HG03439 (cell line): ENCODE measurements around the gene RASL11A.
"Not testable (repeated sequence)": the region's sequence is repeated elsewhere in the genome, so short reads cannot be mapped to it uniquely, and the experiment has no call there.

Experiments
- ATAC-seq: cut with Tn5 transposase; IDR thresholded peaks from one replicate; pipeline ENCODE4 v1.9.1; 2021; ENCODE audit warnings: mild to moderate bottlenecking, moderate library complexity; ENCODE audit not compliant: unreplicated experiment

The RASL11A gene

DNA sequence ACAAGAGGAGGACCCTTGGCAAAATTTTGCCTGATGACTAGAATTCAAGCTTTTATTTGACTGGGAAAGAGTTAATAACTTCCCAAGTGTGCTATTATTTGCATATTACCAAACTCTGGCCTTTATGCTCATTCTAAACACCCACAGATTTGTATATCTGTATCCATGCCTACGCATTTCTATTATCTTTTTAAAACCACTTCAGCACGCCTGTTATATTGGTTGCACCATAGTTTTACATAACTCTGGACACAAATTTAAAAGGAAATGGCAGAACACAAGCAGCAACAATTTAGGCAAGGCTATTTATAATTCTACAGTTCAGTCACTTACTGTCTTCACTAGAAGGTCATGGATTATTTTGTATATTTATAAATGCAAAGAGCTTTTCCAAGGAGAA is 3.7 kb upstream of the RASL11A start:
- ATAC-seq, result no peak

DNA sequence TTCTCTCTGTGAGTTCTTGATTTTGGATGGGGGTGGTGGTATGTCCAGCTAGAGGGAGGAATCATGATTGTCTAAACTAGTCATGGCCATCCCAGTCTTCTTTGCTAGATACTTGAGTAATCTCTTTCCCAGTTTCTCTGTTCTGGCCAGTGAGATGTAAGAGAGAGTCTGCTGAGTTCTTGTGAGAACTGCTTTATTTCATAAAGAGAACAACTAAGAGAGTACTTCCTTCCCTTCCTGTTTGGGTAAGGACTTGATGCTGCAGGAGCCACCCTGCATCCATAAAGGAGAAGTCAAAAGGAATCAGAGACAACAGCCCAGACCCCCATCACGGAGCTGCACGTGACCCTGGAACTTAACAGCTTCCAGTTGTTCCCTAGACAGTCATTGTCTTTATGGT is 3.0 kb upstream of the RASL11A start:
- ATAC-seq, result no peak

DNA sequence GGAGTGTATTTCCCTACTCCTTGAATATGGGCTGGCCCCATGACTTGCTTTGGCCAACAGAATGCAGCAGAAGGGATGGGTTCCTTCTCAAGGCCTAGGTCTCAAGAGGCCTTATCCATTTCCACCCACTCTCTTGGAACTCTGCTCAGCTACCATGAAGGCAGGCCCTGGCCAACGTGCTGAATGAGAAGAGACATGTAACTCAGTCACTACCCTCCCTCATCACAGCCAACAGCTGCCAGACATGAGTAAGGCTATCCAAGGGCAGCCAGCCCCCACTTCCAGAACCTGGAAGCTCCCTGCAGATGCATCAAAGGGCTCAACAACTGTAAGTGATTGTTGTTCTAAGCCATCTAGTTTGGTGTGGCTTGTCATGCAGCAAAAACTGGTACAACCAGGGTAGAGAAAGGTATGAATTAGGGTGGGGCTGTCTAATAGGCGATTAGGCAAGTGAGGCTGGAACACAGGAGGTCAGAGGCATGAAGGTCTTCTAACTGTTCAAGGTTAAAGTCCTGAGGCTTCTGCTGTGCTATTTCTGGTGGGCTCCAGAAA is 1.4 kb upstream of the RASL11A start:
- no peak for ATAC-seq

DNA sequence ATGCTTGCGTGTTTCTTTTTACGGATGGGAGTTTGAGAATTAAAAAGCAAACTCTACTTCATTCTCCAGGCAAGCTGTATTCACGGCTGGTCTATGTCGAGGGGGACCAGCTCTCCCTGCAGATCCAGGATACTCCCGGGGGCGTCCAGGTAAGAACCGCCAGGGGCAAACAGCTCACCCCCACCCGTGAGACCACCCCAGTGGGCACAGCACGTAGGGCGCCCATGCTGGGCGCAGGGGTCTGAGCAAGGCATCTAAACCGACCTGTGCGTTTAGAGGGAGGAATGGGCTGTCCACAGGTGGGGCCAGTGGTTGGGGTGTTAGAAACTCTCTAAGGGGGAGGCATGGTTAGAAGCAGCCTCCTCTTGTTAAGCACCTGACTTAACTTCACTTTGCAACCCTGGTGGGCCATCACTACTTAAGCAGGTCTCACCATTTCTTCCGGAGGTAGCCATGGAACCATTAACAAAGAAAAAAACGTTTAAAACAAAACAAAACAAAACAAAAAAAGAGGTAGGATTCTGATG is 1.0 kb downstream of the RASL11A start:
- no peak for ATAC-seq

DNA sequence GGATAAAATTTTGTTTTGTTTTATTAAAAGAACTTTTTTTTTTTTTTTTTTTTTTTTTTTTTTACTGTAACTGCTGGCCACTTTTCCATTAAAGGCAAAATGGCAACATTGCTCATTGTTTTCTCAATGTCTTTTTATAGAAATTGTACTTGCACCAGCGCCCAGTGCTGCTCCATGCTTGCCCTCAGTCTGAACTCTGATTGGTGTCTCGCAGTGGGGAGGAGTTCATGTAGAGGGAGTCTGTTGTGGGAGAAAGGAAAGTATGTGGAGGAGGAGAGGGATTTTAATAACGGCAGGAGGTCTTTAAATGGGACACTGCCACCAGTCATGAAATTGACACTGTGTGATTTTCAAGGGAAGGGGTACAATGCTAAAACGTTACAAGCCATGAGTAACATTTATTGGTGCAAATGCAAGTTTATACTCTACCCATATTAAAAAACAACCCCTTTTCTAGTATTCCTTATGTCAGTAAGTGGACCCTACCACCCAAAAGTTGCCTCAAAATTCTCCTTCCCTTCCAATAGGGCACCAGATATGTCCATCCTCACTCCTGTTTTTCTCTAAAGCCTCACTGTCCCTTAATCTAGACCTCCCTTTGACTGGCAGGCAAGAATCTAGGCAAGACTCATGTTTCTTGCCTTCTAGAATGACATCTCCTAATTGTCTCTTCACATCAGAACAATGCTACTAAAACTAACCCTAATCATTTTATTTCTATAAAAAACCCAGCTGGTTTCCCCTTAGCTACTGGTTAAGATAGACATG is 3.2 kb downstream of the RASL11A start:
- ATAC-seq, result no peak

DNA sequence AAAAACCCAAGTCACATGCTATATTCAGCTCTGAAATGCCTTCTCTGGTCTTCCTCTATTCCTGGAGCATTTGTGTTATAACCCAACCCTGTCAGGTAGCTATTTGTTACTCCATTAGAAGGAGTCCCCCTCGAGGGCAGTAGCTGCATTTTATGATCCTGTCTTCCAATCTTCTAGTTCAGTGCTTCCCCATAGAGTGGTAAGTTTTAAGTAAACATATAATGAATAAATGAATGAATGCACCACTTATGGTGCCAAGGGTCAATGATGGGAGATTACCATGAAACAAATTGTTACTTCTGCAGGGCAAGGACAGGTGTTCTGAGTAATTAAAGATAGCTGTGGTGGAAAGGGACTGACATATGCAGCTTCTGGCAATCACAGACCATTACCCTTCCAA is 4.0 kb downstream of the RASL11A start:
- ATAC-seq, result no peak

DNA sequence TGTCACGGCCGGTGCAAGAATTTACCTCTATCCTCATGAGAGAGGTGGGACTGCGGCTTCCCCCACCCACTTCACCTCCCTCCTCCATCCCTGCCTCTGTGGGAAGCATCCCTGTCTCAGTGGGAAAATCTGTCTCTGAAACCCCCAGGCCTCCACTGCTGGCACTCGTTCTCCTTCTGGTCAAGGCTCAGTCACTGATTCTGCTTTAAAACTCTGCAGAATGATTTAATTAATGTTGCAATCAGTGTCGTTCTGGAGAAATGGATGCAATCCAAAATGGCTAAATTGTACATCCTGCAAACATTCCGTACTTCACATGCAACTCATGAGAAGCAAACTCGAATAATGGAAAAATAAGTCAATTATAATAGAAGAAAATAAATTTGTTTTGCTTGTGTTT is 5.6 kb downstream of the RASL11A start:
- no peak for ATAC-seq

DNA sequence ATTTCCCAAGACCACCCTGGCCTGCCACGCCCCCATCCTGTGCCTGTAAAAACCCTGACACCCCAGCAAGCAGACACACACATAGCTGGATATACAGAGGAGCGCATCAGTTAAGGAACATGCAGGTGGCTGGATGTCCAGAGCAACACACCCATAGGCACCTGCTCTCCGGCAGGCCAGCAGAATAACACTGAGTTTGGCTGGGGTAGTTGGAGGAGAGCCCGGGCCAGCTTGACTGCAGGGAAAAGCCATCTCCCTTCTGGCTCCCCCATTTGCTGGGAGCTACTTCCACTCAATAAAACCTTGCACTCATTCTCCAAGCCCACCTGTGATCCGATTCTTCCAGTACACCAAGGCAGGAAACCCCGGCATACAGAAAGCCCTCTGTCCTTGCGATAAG is 8.9 kb downstream of the RASL11A start:
- ATAC-seq, result no peak

DNA sequence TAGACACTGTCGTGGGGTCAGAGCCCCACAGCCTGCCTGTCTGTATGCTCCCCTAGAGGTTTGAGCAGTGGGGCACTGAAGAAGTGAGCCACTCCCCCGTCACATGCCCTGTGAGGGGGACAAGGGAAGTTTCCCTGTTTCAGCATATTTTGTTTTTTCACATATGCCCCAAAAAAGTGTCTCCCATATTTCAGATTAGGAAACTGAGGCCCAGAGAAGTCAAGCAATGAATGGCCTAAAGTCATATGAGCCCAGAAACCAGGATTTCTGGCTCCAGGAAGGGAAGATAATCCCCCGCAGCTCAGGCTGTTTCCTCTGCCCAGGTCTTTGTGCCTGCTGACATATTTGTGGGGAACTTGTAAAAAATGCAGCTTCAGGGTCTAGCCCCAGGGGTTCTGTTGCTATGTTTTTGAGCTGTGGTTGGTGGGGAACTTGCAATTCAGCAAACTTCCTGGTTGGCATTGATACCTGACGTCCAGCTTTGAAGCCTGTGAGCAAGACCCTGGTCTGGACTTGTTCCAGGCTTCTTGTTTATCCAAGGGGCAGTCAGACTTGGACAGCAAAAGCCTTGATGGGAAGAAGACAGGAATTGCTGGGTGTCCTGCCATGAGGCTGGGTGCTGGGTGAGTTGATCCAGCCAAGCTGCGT is 9.5 kb downstream of the RASL11A start:
- no peak for ATAC-seq

DNA sequence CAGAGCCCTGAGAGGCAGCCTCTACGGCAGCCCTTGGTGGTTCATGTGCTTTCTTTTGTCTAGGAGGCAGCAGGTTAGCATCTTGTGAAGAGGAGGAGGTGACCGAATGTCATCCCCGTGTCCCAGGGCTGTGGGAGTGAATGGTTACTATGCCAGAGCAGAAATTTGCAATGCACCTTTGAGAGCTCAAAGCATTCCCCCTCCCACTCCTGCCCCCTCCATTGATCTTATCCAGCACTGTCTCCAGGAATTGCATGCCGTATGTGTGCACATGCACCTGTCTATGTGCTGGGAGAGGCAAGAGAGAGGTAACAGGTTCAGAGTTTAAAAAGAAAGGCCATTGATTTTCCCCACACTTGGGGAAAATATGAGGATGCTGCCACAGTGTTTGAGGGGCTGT is 10.2 kb downstream of the RASL11A start:
- ATAC-seq, result no peak

DNA sequence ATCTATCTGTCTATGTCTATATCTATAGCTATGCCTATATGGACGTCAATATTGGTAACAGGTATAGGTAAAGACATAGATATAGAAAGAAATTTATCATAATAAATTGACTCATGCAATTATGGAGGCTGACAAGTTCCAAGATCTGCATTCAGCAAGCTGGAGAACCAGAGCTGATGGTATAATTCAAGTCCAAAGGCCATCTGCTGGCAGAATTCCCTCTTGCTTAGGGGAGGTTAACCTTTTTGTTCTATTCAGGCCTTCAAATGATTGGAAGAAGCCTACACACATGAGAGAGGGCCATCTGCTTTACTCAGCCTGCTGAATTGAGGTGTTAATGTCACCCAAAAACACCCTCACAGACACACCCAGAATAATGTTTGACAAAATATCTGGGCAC is 10.8 kb downstream of the RASL11A start:
- no peak for ATAC-seq

DNA sequence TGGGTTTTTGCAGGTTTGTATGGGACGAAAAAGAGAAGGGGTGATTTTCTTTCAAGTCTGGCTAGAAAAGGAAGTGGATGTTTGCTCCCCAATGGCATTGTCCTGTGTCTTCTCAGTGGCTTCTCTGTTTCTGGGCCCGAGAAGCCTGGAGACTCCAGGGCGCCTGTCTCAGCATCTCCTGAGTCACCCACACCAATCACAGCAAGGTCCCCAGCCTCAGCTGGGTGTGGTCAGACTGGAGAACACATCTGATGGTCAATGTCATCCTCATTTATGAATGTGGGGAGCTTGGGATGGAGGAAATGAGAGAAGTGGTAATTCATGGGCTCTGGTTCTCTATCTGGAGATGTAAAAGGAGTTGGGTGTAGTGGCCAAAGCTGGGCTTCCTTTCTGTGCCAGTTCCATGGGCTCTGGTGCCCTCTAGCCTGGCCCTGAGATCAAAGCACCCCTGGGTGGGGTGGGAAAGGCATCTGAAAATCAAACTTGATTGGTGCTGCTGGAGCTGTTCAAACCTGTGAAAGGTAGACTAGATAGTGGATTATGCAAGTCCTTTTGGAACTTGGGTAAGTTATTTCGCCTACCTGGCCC is 13.4 kb downstream of the RASL11A start:
- ATAC-seq, result no peak

DNA sequence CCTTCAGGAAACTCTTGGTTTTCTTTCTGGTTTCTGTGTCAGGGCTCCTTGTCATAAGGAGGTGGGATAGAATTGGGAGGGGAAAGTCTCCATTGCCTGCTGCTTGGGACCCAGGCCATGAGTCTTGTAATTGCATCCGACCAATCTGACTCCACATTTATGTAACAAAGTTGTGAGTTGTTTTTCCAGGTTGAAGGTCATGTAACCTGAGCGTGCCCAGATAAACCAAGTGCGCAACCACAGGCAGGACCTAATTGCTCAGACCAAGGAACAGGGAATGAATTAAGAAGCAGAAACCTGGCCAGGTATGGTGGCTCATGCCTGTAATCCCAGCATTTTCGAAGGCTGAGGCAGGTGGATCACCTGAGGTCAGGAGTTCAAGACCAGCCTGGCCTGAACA is 17.8 kb downstream of the RASL11A start:
- no peak for ATAC-seq

DNA sequence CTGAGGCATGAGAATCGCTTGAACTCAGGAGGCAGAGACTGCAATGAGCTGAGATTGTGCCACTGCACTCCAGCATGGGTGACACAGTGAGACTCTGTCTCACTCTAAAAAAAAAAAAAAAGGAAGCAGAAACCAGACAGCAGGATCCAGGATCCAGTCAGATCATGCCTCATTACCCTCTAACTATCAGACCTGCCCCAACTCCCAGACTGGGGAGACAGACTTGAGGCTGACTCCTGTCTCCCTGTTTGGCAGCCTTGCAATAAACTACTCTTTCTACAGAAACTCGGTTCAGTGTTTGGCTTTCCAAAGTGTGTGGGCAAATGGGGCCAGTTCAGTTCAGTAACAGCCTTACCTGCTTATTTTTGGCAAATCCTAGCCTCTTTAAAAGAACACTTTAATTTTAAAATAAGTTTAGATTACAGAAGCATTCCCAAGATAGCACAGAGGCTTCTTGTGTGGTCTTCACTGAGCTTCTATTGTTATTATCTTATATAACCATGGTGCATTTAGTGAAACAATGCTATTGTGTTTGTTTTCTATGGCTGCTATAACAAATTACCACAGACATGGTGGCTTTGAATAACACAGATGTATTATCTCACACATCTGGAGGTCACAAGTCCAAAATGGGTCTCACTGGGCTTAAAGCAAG is 18.5 kb downstream of the RASL11A start:
- no peak for ATAC-seq

DNA sequence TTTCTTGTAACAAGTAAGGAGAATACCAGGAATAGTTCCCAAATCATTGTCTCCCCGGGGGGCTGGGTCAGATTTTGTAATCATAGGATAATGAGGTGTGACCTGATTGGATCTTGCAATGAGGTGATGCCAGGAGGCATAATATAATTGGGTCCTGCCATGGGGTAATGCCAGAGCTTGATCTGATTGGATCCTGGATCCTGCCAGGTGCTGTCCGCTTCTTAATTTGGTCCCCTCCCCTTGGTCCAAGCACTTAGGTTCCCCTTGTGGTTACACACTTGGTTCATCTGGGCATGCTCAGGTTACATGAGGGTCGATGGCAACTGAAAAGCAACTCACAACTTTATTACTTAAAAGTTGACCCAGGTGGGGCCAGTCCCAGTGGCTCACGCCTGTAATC is 20.1 kb downstream of the RASL11A start:
- ATAC-seq, result no peak

DNA sequence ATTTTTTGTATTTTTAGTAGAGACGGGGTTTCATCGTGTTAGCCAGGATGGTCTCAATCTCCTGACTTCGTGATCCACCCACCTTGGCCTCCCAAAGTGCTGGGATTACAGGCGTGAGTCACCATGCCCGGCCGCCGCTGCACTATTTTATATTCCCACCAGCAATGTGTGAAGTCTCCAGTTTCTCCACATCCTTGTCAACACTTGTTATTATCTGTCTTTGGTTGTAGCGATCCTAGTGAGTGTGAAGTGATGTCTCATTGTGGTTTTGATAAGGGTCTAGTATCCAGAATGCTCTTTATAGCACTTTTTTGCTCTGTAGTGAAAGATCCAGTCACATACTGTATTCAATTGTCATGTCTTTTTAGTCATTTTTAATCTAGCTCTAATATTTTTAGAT is 21.3 kb downstream of the RASL11A start:
- ATAC-seq, result not testable (repeated sequence)

DNA sequence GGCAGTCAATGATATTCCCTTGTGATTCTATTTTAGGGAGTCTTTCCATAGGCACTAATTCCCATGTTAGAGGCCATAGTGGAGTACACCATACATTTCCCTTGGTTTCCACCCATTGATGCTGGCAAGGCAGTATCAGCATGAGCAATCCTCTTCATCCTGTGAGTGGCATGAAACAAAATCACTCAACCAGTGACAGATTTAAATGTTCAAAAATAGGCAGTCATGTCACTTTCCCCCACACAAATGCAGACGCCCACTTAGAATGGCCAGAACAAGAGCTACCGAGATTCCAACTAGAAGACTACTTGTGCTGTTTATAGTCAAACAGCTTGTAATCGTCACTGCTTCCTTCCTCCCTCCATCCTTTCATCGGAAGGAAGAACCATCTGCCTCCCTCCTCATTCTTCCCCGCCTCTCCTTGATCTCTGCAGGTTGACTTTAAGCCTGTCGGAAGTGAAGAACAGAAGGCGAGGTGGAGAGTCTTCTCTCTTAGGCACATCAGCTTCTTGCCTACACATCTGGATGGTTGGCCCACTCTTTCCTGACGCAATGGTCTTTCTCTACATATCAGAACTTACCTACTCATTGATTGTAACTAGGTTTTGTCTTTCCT is 22.6 kb downstream of the RASL11A start:
- ATAC-seq, result no peak

DNA sequence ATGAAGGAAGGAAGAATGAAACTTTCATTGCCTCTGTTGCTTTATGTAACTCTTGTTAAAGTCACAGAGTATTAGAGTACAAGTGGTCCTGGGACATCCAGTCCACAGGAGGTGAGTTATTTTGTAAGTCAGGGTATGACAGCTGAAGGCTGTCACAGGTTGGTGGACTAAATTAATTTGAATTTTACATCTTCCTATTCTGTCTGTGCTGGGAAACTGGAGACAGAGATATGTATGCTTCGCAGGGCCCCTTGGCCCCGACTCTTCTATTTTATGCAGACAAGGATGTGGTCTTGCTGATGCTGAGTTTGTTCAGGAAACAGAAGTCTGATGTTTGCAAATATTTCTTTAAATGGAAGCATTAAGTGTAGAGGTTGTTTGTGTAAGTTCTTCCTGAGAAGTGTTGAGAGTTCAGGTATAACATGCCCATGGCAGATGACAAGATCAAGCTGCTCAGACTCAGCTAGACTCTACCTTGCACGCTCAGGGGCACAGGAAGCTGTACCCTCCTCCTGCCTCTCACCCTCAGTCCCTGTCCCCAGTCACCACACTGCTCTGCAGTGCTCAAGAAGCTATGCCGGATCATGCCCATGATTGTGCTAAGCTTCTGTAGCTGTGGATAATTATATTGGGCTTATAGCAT is 23.4 kb downstream of the RASL11A start:
- ATAC-seq, result no peak

DNA sequence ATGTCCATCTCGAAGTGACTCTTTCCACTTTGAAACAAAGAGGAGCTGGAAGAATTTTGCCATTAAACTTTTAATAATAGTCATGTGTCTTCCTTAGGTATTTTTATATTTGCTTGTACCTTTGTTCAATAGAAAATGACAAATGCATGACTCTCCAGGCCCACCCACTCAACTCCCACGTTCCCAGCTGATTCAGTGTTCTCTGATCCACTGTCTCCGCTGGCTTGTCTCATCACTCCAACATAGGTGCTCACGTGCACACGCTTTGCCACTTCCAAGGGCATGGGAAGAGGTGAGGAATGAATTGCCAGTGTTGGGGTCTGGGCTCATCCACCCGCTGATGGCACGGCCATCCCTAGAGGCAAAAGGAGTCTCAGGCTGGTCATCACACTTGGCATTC is 24.5 kb downstream of the RASL11A start:
- no peak for ATAC-seq

DNA sequence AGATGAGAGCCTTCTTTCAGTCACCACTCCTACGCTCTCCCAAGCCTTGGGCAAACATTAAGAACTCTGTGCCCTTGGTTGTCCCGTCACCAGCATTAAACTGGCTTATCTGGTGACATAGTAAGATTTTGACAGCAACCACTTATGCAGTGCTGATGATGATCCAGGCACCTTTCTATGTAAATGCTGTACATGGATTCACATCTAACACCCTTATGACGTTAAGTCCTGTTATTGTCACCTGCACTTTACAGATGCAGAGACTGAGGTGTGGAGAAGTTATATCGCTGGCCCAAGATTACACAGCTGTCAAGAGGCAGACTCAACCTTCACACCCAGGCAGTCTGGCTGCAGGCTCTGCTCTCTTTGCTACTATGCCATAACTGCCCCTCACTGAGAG is 25.0 kb downstream of the RASL11A start:
- ATAC-seq, result no peak
